GM21528 (cell line): Measurements from ENCODE around the gene SLC7A10.

ENCODE experiments used
- ATAC-seq: cut with Tn5 transposase; IDR thresholded peaks from one replicate; pipeline ENCODE4 v1.9.1; 2021; ENCODE audit warnings: mild to moderate bottlenecking, moderate library complexity; ENCODE audit not compliant: unreplicated experiment, low FRiP score

SLC7A10 gene

GRCh38 chr19:33255781-33256180 is 30.1 kb upstream of the SLC7A10 start:
- ATAC-seq, result no peak

- no peak for ATAC-seq
These were observed 28.7 kb upstream of the SLC7A10 start for GRCh38 chr19:33254245-33254824.

- no peak for ATAC-seq
These were observed 27.3 kb upstream of the SLC7A10 start for GRCh38 chr19:33252971-33253370.

GRCh38 chr19:33252418-33252962 is 26.8 kb upstream of the SLC7A10 start:
- no peak for ATAC-seq

GRCh38 chr19:33251526-33252090 is 26.0 kb upstream of the SLC7A10 start:
- ATAC-seq, result no peak

GRCh38 chr19:33251076-33251475 is 25.4 kb upstream of the SLC7A10 start:
- no peak for ATAC-seq

- no peak for ATAC-seq
These were observed 24.9 kb upstream of the SLC7A10 start for GRCh38 chr19:33250500-33250899.

- no peak for ATAC-seq
These were observed 24.2 kb upstream of the SLC7A10 start for GRCh38 chr19:33249740-33250366.

- ATAC-seq, result no peak
These were observed 23.4 kb upstream of the SLC7A10 start for GRCh38 chr19:33248954-33249613.

- ATAC-seq, result no peak
These were observed 22.9 kb upstream of the SLC7A10 start for GRCh38 chr19:33248553-33248953.

GRCh38 chr19:33248104-33248503 is 22.5 kb upstream of the SLC7A10 start:
- ATAC-seq, result no peak

GRCh38 chr19:33247441-33247819 is 21.8 kb upstream of the SLC7A10 start:
- no peak for ATAC-seq

GRCh38 chr19:33246709-33247440 is 21.2 kb upstream of the SLC7A10 start:
- no peak for ATAC-seq

- ATAC-seq, result no peak
These were observed 20.5 kb upstream of the SLC7A10 start for GRCh38 chr19:33245948-33246708.

GRCh38 chr19:33242911-33243310 is 17.3 kb upstream of the SLC7A10 start:
- ATAC-seq, result no peak

- no peak for ATAC-seq
These were observed 16.5 kb upstream of the SLC7A10 start for GRCh38 chr19:33242131-33242530.

- ATAC-seq, result no peak
These were observed 16.0 kb upstream of the SLC7A10 start for GRCh38 chr19:33241530-33242101.

GRCh38 chr19:33241091-33241529 is 15.5 kb upstream of the SLC7A10 start:
- ATAC-seq, result no peak

- ATAC-seq, result no peak
These were observed 14.6 kb upstream of the SLC7A10 start for GRCh38 chr19:33240181-33240771.
